Neural progenitor cell (in vitro differentiated cells): ENCODE results near the gene OR2D2. TPM values are rescaled to one million over a fixed set of nuclear protein-coding genes. Genes with fewer than 3 reads are reported as not detected.
A peak's percentile ranks its signal among the peaks of the same experiment; 100 is the strongest.

Source experiments
- DNase-seq: peaks from one replicate; pipeline ENCODE4 v3.0.0-alpha.2; 2016; ENCODE audit warnings: low spot score
- H2AFZ ChIP-seq: fragments of 200-600 bp; sonication (generic); replicated peaks from 2 replicates; pipeline ENCODE4 v1.6.1; 2016; ENCODE audit warnings: antibody characterized with exemption
- H3F3A ChIP-seq: fragments of 200-600 bp; sonication (generic); 2 replicates; pipeline ENCODE4 v1.6.1; 2016; ENCODE audit warnings: antibody characterized with exemption, low read depth
- H3K27ac ChIP-seq: fragments of 200-600 bp; sonication (generic); 2 replicates; pipeline ENCODE4 v1.5.1; 2016; ENCODE audit warnings: mild to moderate bottlenecking
- H3K27me3 ChIP-seq: fragments of 200-600 bp; sonication (generic); 2 replicates; pipeline ENCODE4 v1.6.1; 2016; ENCODE audit warnings: mild to moderate bottlenecking, moderate library complexity
- H3K36me3 ChIP-seq: fragments of 200-600 bp; sonication (generic); 2 replicates; pipeline ENCODE4 v1.5.1; 2016
- H3K4me1 ChIP-seq: fragments of 200-600 bp; sonication (generic); 2 replicates; pipeline ENCODE4 v1.6.1; 2016; ENCODE audit warnings: mixed run types
- H3K4me2 ChIP-seq: fragments of 200-600 bp; sonication (generic); 2 replicates; pipeline ENCODE4 v1.6.1; 2016
- H3K4me3 ChIP-seq: fragments of 200-600 bp; sonication (generic); 2 replicates; pipeline ENCODE4 v1.5.1; 2016
- H3K79me2 ChIP-seq: fragments of 200-600 bp; sonication (generic); 2 replicates; pipeline ENCODE4 v1.6.1; 2016; ENCODE audit warnings: low read depth
- H3K9ac ChIP-seq: fragments of 200-600 bp; sonication (generic); 2 replicates; pipeline ENCODE4 v1.6.1; 2016
- H3K9me3 ChIP-seq: fragments of 200-600 bp; sonication (generic); 2 replicates; pipeline ENCODE4 v1.5.1; 2016; ENCODE audit warnings: low read depth
- H4K20me1 ChIP-seq: fragments of 200-600 bp; sonication (generic); 2 replicates; pipeline ENCODE4 v1.6.1; 2016; ENCODE audit warnings: low read depth
- H3K27ac Mint-ChIP-seq: 3 replicates; pipeline ENCODE4 v1.8.0; 2021; ENCODE audit warnings: mixed read lengths
- H3K27me3 Mint-ChIP-seq: 2 replicates; pipeline ENCODE4 v1.8.0; 2022; ENCODE audit warnings: low read depth, mild to moderate bottlenecking, inconsistent platforms, moderate library complexity, mixed read lengths; ENCODE audit not compliant: insufficient read depth
- H3K36me3 Mint-ChIP-seq: 3 replicates; pipeline ENCODE4 v1.8.0; 2021; ENCODE audit warnings: mixed read lengths
- H3K4me1 Mint-ChIP-seq: 3 replicates; pipeline ENCODE4 v1.8.0; 2021; ENCODE audit warnings: mixed read lengths
- H3K4me3 Mint-ChIP-seq: 3 replicates; pipeline ENCODE4 v1.8.0; 2021; ENCODE audit warnings: mild to moderate bottlenecking, moderate library complexity, mixed read lengths
- H3K9me3 Mint-ChIP-seq: 3 replicates; pipeline ENCODE4 v1.8.0; 2020; ENCODE audit warnings: mixed read lengths
- EZH2 ChIP-seq: fragments of 200-600 bp; sonication (generic); IDR thresholded peaks from 2 replicates; pipeline ENCODE4 v1.6.1; 2017; ENCODE audit warnings: antibody characterized with exemption, mild to moderate bottlenecking, moderate library complexity
- EZH2phosphoT487 ChIP-seq: fragments of 200-600 bp; sonication (generic); IDR thresholded peaks from 2 replicates; pipeline ENCODE4 v1.6.1; 2017; ENCODE audit warnings: antibody characterized with exemption
- total RNA-seq: library from RNA; depleted of rRNA; stranded (reverse); fragments of >200 nt; gene quantifications from 2 replicates; pipeline ENCODE4 v1.2.3, GENCODE V29; 2015; ENCODE audit warnings: low replicate concordance
- TF ChIP-seq, protein P1 (sequence below): fragments of 200-600 bp; sonication (generic); IDR thresholded peaks from 2 replicates; pipeline ENCODE4 v1.5.1; 2017; ENCODE audit warnings: antibody characterized with exemption, mild to moderate bottlenecking

OR2D2 gene
- total RNA-seq, 1 donor from 2014 or later, result not detected

DNA sequence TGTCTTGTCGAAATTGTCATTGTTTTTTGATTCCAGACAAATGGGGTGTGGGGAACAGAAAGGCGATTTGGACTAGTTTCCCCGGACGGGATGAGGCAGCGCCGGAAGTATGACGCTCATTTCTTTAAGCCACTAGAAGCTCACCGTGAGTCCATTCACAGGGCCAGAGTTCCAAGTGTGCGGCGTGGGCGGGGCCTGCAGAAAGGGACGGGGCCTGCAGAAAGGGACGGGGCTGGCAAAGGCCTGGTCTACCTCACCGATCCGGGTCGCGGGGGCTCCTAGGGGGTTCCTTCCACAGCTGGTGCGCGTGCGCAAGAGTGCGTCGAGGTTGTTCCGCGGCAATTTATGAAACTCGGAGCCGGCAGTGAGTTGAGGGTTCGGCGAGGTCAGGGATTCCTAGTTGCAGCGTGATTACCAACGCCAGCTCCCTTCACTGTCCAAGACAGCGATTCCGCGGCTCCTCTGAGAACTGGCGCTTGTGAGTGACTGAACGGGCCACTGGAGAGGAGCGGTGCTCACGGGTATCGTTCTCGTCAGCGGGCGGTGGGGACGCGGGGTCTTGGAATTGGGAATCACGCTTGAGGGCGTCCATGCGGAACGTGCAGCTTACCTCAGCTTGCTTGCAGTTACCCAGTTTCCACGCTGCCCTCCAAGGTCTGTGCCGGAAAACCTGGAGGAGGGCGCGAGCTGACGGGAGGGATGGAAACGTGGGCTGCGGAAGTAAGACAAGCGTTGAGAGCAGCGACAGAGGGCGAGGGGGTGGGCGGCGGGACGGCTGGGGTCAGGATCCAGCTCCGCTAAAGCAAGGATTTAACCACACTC, 34.1 kb upstream of the OR2D2 start, which contains the start of gene ZNF215:
ZNF215 (plus strand) TSS at position 219 of the 822 bp plus-strand sequence. CDS start 5,847 bp downstream, outside the sequence.
- peak within 1 kb of the TSS; percentile 94 for H3K4me2 ChIP-seq
- H3K27me3 Mint-ChIP-seq, result no peaks in the 10 kb centered on the region
- TF ChIP-seq EZH2, result peak; percentile 35
- TF ChIP-seq EZH2phosphoT487, result no peak
- TF ChIP-seq, protein P1, sequence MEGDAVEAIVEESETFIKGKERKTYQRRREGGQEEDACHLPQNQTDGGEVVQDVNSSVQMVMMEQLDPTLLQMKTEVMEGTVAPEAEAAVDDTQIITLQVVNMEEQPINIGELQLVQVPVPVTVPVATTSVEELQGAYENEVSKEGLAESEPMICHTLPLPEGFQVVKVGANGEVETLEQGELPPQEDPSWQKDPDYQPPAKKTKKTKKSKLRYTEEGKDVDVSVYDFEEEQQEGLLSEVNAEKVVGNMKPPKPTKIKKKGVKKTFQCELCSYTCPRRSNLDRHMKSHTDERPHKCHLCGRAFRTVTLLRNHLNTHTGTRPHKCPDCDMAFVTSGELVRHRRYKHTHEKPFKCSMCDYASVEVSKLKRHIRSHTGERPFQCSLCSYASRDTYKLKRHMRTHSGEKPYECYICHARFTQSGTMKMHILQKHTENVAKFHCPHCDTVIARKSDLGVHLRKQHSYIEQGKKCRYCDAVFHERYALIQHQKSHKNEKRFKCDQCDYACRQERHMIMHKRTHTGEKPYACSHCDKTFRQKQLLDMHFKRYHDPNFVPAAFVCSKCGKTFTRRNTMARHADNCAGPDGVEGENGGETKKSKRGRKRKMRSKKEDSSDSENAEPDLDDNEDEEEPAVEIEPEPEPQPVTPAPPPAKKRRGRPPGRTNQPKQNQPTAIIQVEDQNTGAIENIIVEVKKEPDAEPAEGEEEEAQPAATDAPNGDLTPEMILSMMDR, result no peak
- no peaks in the 10 kb centered on the region for H3K9me3 ChIP-seq
- peak within 1 kb of the TSS; percentile 65 for H3K4me3 ChIP-seq
- peak within 1 kb of the TSS; percentile 96 for H3K4me3 Mint-ChIP-seq
- no peaks in the 10 kb centered on the region for H3K27me3 ChIP-seq
- H3K4me1 ChIP-seq, result peaks cover 15% of the 10 kb centered on the region
- H3K36me3 ChIP-seq, result no peaks in the 10 kb centered on the region
- peaks cover 21% of the 10 kb centered on the region for H3F3A ChIP-seq
- peak within 1 kb of the TSS; percentile 95 for H2AFZ ChIP-seq
- peak; percentile 92 for DNase-seq
- H3K36me3 Mint-ChIP-seq, result peaks cover 2% of the 10 kb centered on the region
- peaks cover 14% of the 10 kb centered on the region for H3K4me1 Mint-ChIP-seq
- H4K20me1 ChIP-seq, result no peaks in the 10 kb centered on the region
- H3K79me2 ChIP-seq, result peaks cover 19% of the 10 kb centered on the region
- no peaks in the 10 kb centered on the region for H3K9me3 Mint-ChIP-seq
- H3K27ac Mint-ChIP-seq, result peak within 1 kb of the TSS; percentile 64
- no peak within 1 kb of the TSS for H3K27ac ChIP-seq
- peak within 1 kb of the TSS; percentile 21 for H3K9ac ChIP-seq

DNA sequence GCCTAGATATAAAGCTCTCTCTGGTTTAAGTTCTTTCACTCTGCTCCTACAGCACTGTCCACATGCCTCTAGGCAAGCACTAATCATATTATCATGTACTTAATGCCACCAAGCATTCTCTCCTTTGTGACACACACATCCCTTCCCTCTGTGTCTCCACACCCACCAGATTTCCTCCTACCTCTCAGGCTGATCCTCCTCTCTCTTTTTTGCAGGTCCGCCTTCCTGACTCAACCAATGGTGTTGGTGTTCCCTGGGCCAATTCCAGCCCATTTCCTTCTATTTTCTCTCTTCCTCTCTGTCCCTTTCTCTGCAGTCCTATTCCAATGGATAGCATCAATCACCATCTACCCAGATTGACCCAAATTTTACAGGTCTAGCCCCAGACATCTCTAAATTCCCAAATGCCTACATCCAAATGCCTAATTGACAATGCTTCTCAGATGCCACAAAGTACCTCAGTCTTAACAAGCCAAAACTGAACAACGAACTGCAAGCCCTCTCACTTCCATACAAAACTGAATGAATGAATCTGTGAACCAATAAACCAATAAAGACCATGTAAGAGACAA, 33.4 kb upstream of the OR2D2 start:
- no peaks in the 10 kb centered on the region for H3K9me3 Mint-ChIP-seq
- H3K27ac Mint-ChIP-seq, result no peak overlapping the region
- peak overlapping the region; percentile 96 for H3K4me3 Mint-ChIP-seq
- peaks cover 14% of the 10 kb centered on the region for H3K4me1 Mint-ChIP-seq
- Histone ChIP-seq H3K9me3 (no peaks in the 10 kb centered on the region), H3F3A (peaks cover 21% of the 10 kb centered on the region), H2AFZ (peak overlapping the region; percentile 95), H4K20me1 (no peaks in the 10 kb centered on the region), H3K4me3 (peak overlapping the region; percentile 65), H3K4me2 (peak overlapping the region; percentile 94), H3K79me2 (peaks cover 19% of the 10 kb centered on the region), H3K27ac (no peak overlapping the region), H3K4me1 (peaks cover 15% of the 10 kb centered on the region), H3K27me3 (no peaks in the 10 kb centered on the region), H3K9ac (no peak overlapping the region), H3K36me3 (no peaks in the 10 kb centered on the region)
- DNase-seq, result peak; percentile 42
- TF ChIP-seq, protein P1, result no peak
- TF ChIP-seq EZH2, result no peak
- no peak for TF ChIP-seq EZH2phosphoT487
- no peaks in the 10 kb centered on the region for H3K27me3 Mint-ChIP-seq
- H3K36me3 Mint-ChIP-seq, result peaks cover 2% of the 10 kb centered on the region

DNA sequence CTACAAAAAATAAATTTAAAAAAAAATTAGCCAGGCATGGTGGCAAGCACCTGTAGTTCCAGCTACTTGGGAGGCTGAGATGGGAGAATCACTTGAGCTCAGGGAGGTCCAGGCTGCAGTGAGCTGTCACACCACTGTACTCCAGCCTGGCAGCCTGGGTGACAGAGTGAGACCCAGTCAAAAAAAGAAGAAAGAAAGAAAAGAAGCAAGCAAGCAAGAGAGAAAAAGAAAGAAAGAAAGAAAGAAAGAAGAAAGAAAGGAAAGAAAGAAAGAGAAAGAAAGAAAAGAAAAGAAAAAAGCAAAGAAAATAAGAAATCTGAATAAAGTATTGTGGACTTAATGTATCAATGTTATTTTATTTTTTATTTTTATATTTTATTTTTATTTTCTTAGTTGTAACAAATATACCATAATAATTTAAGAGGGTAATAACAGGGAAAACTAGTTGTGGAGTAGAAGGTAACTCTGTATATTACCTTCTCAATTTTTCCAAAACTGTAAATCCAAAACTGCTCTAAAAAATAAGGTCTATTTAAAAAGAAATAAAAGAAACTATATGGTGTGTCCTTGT, 32.8 kb upstream of the OR2D2 start:
- H3K4me3 Mint-ChIP-seq, result peak overlapping the region; percentile 60
- H3K4me2 ChIP-seq, result peak overlapping the region; percentile 94

More for the DNA sequence above, 32.8 kb upstream of the OR2D2 start:
- H3K79me2 ChIP-seq, result peaks cover 19% of the 10 kb centered on the region
- H3K9me3 Mint-ChIP-seq, result no peaks in the 10 kb centered on the region
- peaks cover 21% of the 10 kb centered on the region for H3F3A ChIP-seq
- peaks cover 14% of the 10 kb centered on the region for H3K4me1 Mint-ChIP-seq
- no peak overlapping the region for H3K4me3 ChIP-seq
- H3K27me3 Mint-ChIP-seq, result no peaks in the 10 kb centered on the region
- no peaks in the 10 kb centered on the region for H3K9me3 ChIP-seq
- H3K27me3 ChIP-seq, result no peaks in the 10 kb centered on the region
- no peaks in the 10 kb centered on the region for H4K20me1 ChIP-seq
- H3K36me3 Mint-ChIP-seq, result peaks cover 2% of the 10 kb centered on the region
- H2AFZ ChIP-seq, result peak overlapping the region; percentile 95
- no peak overlapping the region for H3K27ac Mint-ChIP-seq
- H3K4me1 ChIP-seq, result peaks cover 15% of the 10 kb centered on the region
- no peak overlapping the region for H3K27ac ChIP-seq
- H3K36me3 ChIP-seq, result no peaks in the 10 kb centered on the region
- no peak overlapping the region for H3K9ac ChIP-seq
- no peak for TF ChIP-seq EZH2phosphoT487
- no peak for TF ChIP-seq EZH2
- TF ChIP-seq, protein P1, result no peak
- DNase-seq, result no peak
